GM12801 (cell line): ENCODE measurements around the gene HS3ST5.

Source experiments
- TF ChIP-seq, protein P1 (sequence below): IDR thresholded peaks from one replicate; pipeline ENCODE4 v1.5.1; 2011; ENCODE audit warnings: control low read depth; ENCODE audit not compliant: insufficient read length; ENCODE audit errors: extremely low read depth

The HS3ST5 gene

DNA sequence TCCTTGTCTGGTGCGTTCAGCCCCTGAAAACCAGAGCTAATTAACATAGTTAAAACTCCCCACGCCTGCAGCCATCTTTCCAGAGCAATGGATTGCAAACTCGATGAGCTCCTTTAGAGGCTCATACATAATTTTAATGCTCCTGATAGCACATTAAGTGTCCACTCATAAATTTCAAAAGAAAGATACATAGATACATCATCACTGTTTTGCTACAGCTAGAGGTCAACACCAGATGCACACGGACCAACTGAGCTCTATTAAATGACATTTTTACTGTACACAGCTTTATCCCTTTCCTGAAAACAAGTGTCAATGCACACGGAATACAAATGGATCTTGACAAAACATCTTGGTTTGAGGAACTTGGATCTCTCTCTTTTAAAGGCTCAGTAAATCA, 280.6 kb downstream of the HS3ST5 start:
- TF ChIP-seq, protein P1, sequence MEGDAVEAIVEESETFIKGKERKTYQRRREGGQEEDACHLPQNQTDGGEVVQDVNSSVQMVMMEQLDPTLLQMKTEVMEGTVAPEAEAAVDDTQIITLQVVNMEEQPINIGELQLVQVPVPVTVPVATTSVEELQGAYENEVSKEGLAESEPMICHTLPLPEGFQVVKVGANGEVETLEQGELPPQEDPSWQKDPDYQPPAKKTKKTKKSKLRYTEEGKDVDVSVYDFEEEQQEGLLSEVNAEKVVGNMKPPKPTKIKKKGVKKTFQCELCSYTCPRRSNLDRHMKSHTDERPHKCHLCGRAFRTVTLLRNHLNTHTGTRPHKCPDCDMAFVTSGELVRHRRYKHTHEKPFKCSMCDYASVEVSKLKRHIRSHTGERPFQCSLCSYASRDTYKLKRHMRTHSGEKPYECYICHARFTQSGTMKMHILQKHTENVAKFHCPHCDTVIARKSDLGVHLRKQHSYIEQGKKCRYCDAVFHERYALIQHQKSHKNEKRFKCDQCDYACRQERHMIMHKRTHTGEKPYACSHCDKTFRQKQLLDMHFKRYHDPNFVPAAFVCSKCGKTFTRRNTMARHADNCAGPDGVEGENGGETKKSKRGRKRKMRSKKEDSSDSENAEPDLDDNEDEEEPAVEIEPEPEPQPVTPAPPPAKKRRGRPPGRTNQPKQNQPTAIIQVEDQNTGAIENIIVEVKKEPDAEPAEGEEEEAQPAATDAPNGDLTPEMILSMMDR = no peak

DNA sequence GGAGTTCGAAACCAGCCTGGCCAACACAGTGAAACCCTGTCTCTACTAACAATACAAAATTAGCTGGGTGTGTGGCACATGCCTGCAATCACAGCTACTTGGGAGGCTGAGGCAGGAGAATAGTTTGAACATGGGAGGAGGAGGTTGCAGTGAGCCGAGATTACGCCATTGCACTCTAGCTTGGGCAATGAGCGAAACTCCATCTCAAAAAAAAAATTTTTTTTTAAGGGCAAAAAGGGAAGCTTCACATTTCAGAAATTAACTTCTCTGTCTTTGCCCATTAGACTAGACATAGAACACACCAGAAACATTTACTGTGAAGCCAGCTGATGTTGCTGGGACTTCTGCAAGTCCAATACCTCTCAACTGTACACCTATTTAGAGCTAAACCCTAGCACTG, 281.1 kb downstream of the HS3ST5 start:
- TF ChIP-seq, protein P1 = no peak

DNA sequence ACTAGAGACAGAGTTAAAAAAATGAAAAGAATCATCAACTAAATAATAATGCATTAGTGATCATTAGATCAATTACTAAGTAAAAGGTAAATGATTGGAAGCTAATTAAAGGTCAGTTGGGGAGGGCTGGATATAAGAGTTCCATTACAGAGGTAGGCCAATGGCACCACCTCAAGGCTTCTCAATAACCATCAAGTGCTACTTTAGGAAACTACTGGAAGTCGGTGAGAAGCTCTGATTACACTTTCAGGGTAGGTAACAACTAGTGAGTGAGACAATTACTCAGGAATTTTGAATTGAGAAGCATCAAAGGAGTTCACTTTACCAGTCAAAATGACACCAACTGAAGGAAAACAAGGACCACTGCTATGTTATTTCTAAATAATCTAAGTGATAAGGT, 281.7 kb downstream of the HS3ST5 start:
- TF ChIP-seq, protein P1 = no peak

DNA sequence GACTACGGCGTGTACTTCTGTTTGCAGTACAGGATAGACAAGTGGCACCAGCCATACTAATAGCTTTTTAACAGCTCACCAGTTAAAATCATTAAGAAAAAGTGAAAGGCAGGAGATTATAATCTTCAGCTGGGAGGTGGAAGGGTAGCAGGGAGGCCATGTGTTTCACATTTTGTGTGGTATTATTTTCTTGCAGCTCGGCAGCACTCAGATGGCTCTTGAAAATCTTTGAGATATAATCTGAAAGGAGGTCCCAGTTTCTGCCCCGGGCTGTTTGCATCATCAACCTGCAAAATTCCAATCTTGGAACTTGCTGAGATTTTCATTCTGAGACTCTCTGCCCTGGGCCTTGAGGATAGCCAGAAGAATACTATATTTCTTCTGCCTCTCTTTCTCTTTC, 284.4 kb downstream of the HS3ST5 start:
- TF ChIP-seq, protein P1 = no peak

DNA sequence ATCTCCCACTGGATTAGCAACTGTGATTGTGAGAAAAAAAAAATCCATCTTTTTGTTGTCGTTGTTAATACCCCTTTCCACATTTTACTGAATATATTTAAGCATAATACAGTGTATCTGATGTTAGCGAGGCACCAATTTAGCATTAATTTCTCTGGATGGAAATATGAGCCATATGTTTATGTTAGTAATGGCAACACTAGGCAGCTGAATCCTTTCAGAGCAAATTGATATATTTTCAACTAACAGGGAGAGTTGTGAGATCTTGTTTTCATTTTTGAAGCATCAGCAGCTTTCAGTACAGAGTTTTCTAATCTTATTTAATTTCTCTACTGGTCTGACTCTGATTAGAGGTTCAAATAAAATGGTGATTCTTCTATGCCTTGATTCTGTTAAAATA, 287.1 kb downstream of the HS3ST5 start:
- TF ChIP-seq, protein P1 = no peak

DNA sequence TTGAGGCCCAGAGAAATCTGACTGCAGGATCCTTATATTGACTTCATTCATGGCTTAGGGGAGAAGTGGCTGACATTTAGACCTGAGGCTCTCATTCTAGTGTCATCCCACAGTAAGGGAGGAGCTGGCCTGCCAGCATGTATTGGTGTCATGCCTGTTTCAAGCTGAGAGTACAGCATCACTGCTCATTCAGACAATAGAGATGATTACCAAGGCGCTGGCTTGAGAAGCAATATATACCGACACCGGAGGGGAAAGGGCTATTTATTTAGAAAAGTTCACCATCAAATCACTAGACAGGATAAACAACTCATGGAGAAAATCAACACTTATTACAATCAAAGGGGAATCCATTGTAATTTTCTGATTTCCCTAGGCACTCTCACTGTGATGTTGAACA, 287.5 kb downstream of the HS3ST5 start:
- TF ChIP-seq, protein P1 = no peak

DNA sequence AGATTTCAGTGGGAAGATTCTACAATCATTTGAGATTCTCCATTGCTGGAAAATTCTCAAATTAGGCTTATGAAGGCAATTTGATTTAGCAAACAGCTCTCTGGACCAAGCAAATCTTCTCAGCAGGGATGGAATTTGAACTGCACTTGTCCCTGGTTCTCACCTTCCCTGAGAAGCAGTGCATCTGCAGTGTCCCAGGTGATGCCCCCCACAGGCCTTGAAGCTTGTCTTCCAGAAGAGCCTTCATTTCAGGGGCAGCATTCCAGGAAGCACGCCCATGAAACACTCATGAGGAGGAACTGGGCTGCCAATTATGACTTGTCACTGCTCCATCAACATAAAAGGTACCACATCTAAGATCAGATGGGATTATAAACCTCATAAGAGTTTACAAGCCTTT, 289.0 kb downstream of the HS3ST5 start:
- TF ChIP-seq, protein P1 = no peak

DNA sequence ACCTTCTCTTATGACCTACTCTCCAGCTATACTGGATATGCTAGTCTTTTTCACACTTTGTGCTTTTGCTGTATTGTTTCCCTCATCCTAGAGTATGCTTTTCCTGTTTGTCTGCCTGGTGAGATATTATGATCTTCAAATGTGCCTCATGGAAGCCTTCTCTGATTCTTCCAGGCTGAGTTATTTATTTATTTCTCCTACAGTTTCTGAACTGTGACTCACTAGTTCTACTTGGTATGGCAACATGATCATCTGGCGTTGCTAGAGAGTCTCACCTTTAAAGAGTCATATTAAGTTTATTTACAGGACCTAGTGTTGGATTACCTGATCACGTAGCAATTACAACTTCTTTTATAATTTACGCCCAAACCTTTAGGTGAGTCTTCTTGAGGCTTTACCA, 290.7 kb downstream of the HS3ST5 start:
- TF ChIP-seq, protein P1 = no peak
